GM11168 (cell line): ENCODE results near the gene TCF15.
"Not testable (repeated sequence)": the region's sequence is repeated elsewhere in the genome, so short reads cannot be mapped to it uniquely, and the experiment has no call there.

Source experiments
- in situ Hi-C: fragments of 300-500 bp; cut with MboI; formaldehyde crosslinking; loops from one replicate; pipeline ENCODE4 v1.12.0; 2022; ENCODE audit warnings: low sequenced_read_pairs; ENCODE audit not compliant: unreplicated experiment

TCF15 gene

GRCh38 chr20:588476-588875 lies 21.6 kb downstream of the TCF15 start:
- in situ Hi-C loops, result no loop called here

GRCh38 chr20:584971-585301 lies 25.2 kb downstream of the TCF15 start:
- in situ Hi-C loops, result no loop called here

GRCh38 chr20:584161-584970 lies 25.7 kb downstream of the TCF15 start:
- in situ Hi-C loops, result no loop called here

- in situ Hi-C loops, result no loop called here
Observed at GRCh38 chr20:582204-582603, 27.9 kb downstream of the TCF15 start.

GRCh38 chr20:578940-579690 lies 31.0 kb downstream of the TCF15 start:
- in situ Hi-C loops, result not testable (repeated sequence)

- in situ Hi-C loops, result no loop called here
Observed at GRCh38 chr20:577167-577791, 32.8 kb downstream of the TCF15 start.

- in situ Hi-C loops, result no loop called here
Observed at GRCh38 chr20:576156-576555, 34.0 kb downstream of the TCF15 start.

- in situ Hi-C loops, result no loop called here
Observed at GRCh38 chr20:575230-575629, 34.9 kb downstream of the TCF15 start.

GRCh38 chr20:574297-574942 lies 35.7 kb downstream of the TCF15 start:
- in situ Hi-C loops, result no loop called here

- in situ Hi-C loops, result no loop called here
Observed at GRCh38 chr20:573414-574296, 36.5 kb downstream of the TCF15 start.

- in situ Hi-C loops, result no loop called here
Observed at GRCh38 chr20:572727-573126, 37.4 kb downstream of the TCF15 start.

GRCh38 chr20:571754-572441 lies 38.2 kb downstream of the TCF15 start:
- in situ Hi-C loops, result no loop called here

GRCh38 chr20:568673-569415 lies 41.3 kb downstream of the TCF15 start:
- in situ Hi-C loops, result no loop called here

- in situ Hi-C loops, result no loop called here
Observed at GRCh38 chr20:568097-568652, 41.9 kb downstream of the TCF15 start.

- in situ Hi-C loops, result loop anchor here (5.0 kb wide), 1 partner anchor 83 kb away; no protein-coding TSS in a partner anchor
Observed at GRCh38 chr20:564192-564591, 45.9 kb downstream of the TCF15 start.

- in situ Hi-C loops, result loop anchor here (5.0 kb wide), 1 partner anchor 84 kb away; no protein-coding TSS in a partner anchor
Observed at GRCh38 chr20:563187-563586, 46.9 kb downstream of the TCF15 start.

- in situ Hi-C loops, result loop anchor here (5.0 kb wide), 1 partner anchor 85 kb away; no protein-coding TSS in a partner anchor
Observed at GRCh38 chr20:562232-562897, 47.7 kb downstream of the TCF15 start.
